Endothelial cell of umbilical vein (primary cell): ENCODE measurements around the gene ABLIM2. TPM values are rescaled to one million over a fixed set of nuclear protein-coding genes. Genes with fewer than 3 reads are reported as not detected.

Experiments used
- BruUV-seq: library from RNA; stranded (reverse); fragments of 400-500 nt; replicated peaks from 2 replicates; lab custom pipeline; 2021; lab: Mats Ljungman, UMichigan
- CTCF ChIA-PET: fragments of 300-600, 350-600 bp; sonication (Branson Sonifier 250); formaldehyde crosslinking; loops from one replicate; lab custom pipeline; 2021; ENCODE audit warnings: antibody characterized with exemption, inconsistent platforms; lab: Charles Lee
- POLR2A ChIA-PET: fragments of 300-600, 350-600 bp; sonication (Branson Sonifier 250); formaldehyde crosslinking; loops from one replicate; lab custom pipeline; 2021; ENCODE audit warnings: antibody characterized with exemption, inconsistent platforms; lab: Charles Lee
- DNase-seq: peaks from one replicate; pipeline ENCODE4 v3.0.0-alpha.2; 2011; ENCODE audit warnings: low read depth, low spot score
- FAIRE-seq: peaks from 2 replicates; lab custom pipeline; 2011; peaks lifted over from hg19 to GRCh38; lab: Jason Lieb, UNC
- H2AFZ ChIP-seq: 2 replicates; pipeline ENCODE4 v1.6.0; 2012; ENCODE audit warnings: low read depth, low read length, control low read depth, inconsistent platforms
- H3K27ac ChIP-seq: 2 replicates; pipeline ENCODE4 v1.5.1; 2011; ENCODE audit warnings: low read depth, mild to moderate bottlenecking, control low read depth, low read length, moderate library complexity; ENCODE audit not compliant: insufficient read depth
- H3K27me3 ChIP-seq, 2 experiments: 2 replicates each; pipeline versions ENCODE4 v1.6.0 to v1.6.1; 2011; ENCODE audit warnings: low read length in 2 of 2, mixed read lengths in 1 of 2; ENCODE audit not compliant: control insufficient read depth in 2 of 2, insufficient read depth in 2 of 2
- H3K36me3 ChIP-seq, 2 experiments: 2 replicates in 1 of 2; 3 replicates in 1 of 2; pipeline ENCODE4 v1.5.1; 2011; ENCODE audit warnings: low read length in 2 of 2, mild to moderate bottlenecking in 1 of 2, moderate library complexity in 1 of 2; ENCODE audit not compliant: control insufficient read depth in 2 of 2, insufficient read depth in 2 of 2; ENCODE audit errors: extremely low read depth in 1 of 2
- H3K4me1 ChIP-seq: 3 replicates; pipeline ENCODE4 v1.5.1; 2011; ENCODE audit warnings: mild to moderate bottlenecking, low read length; ENCODE audit not compliant: control insufficient read depth, insufficient read depth; ENCODE audit errors: extremely low read depth
- H3K4me2 ChIP-seq: 2 replicates; pipeline ENCODE4 v1.6.1; 2011; ENCODE audit warnings: low read length, control low read depth, mixed read lengths; ENCODE audit not compliant: insufficient read depth
- H3K4me3 ChIP-seq, 3 experiments: fragments of 200-600 bp in 1 of 3; sonication (generic), shearing (Covaris generic) in 1 of 3; replicated peaks in 1 of 3; 2 replicates each; pipeline ENCODE4 v1.5.1; 2011 to 2016; ENCODE audit warnings: control low read depth in 3 of 3, low read length in 3 of 3, mild to moderate bottlenecking in 2 of 3, inconsistent platforms in 1 of 3, low read depth in 1 of 3, moderate library complexity in 1 of 3; ENCODE audit not compliant: insufficient read depth in 1 of 3
- H3K79me2 ChIP-seq: 2 replicates; pipeline ENCODE4 v1.6.0; 2012; ENCODE audit warnings: low read length, inconsistent platforms; ENCODE audit not compliant: control insufficient read depth, insufficient read depth
- H3K9ac ChIP-seq: replicated peaks from 2 replicates; pipeline ENCODE3; 2011; ENCODE audit warnings: low read length, control low read depth; ENCODE audit not compliant: insufficient read depth; ENCODE audit errors: extremely low read depth
- H3K9me1 ChIP-seq: replicated peaks from 3 replicates; pipeline ENCODE4 v1.6.0; 2011; ENCODE audit warnings: mild to moderate bottlenecking, low read length; ENCODE audit not compliant: control insufficient read depth, insufficient read depth; ENCODE audit errors: extremely low read depth
- H3K9me3 ChIP-seq: replicated peaks from 2 replicates; pipeline ENCODE4 v1.5.1; 2012; ENCODE audit warnings: low read length, inconsistent platforms; ENCODE audit not compliant: control insufficient read depth, insufficient read depth
- H4K20me1 ChIP-seq: replicated peaks from 2 replicates; pipeline ENCODE3; 2011; ENCODE audit warnings: mild to moderate bottlenecking, low read length; ENCODE audit not compliant: control insufficient read depth, insufficient read depth; ENCODE audit errors: extremely low read depth
- EZH2 ChIP-seq: IDR thresholded peaks from 2 replicates; pipeline ENCODE4 v1.6.1; 2012; ENCODE audit warnings: borderline replicate concordance, low read depth, mild to moderate bottlenecking, moderate library complexity, low read length, inconsistent platforms; ENCODE audit not compliant: severe bottlenecking
- FOS ChIP-seq: IDR thresholded peaks from 2 replicates; pipeline ENCODE4 v1.6.1; 2011; ENCODE audit warnings: mild to moderate bottlenecking, low read length, moderate library complexity, borderline replicate concordance; ENCODE audit not compliant: insufficient read depth
- GATA2 ChIP-seq: IDR thresholded peaks from 2 replicates; pipeline ENCODE4 v1.7.0; 2011; ENCODE audit warnings: low read depth, mild to moderate bottlenecking, moderate library complexity, mixed read lengths, low read length; ENCODE audit not compliant: insufficient read length, insufficient read depth
- JUN ChIP-seq: IDR thresholded peaks from 2 replicates; pipeline ENCODE4 v1.6.1; 2011; ENCODE audit warnings: borderline replicate concordance, low read depth; ENCODE audit not compliant: insufficient read length, insufficient read depth
- MYC ChIP-seq: IDR thresholded peaks from one replicate; pipeline ENCODE4 v1.6.1; 2011; ENCODE audit warnings: mild to moderate bottlenecking, low read depth, low read length
- POLR2A ChIP-seq: IDR thresholded peaks from 2 replicates; pipeline ENCODE4 v1.6.1; 2012; ENCODE audit warnings: low read depth, mild to moderate bottlenecking, control low read depth, low read length
- POLR2AphosphoS5 ChIP-seq: IDR thresholded peaks from 2 replicates; pipeline ENCODE4 v1.6.1; 2012; ENCODE audit warnings: low read depth, mild to moderate bottlenecking, control low read depth, low read length, moderate library complexity; ENCODE audit not compliant: insufficient read depth
- dilution Hi-C: fragments of 300-500 bp; cut with MboI; formaldehyde crosslinking; loops from one replicate; pipeline ENCODE4 v1.15.0; 2019; ENCODE audit warnings: low sequenced_read_pairs; ENCODE audit not compliant: extremely low pct_ligation_motif_present
- intact Hi-C: fragments of 100-400 bp; cut with micrococcal nuclease; formaldehyde crosslinking; loops from one replicate; pipeline ENCODE4 v1.10.0; 2022
- polyA plus RNA-seq, 4 experiments: library from polyadenylated mRNA; depleted of rRNA in 3 of 4; stranded (reverse) in 3 of 4; unstranded in 1 of 4; fragments of >200 nt; gene quantifications; 2 replicates each; pipeline versions ENCODE4 v1.2.1 to v1.2.3, GENCODE V29; 2011 to 2012; ENCODE audit warnings: missing spikeins in 1 of 4
- total RNA-seq: library from RNA; stranded (reverse); gene quantifications from 2 replicates; pipeline ENCODE4 v1.2.3, GENCODE V29; 2021
- TF ChIP-seq, protein P1 (sequence below): IDR thresholded peaks from 2 replicates; pipeline ENCODE4 v1.6.1; 2011; ENCODE audit not compliant: insufficient read depth, insufficient read length
- TF ChIP-seq, protein P2 (sequence below), 2 donors: IDR thresholded peaks; 1 replicate in 1 of 2; 2 replicates in 1 of 2; pipeline ENCODE4 v1.5.1; 2011; ENCODE audit warnings: low read length in 2 of 2, mild to moderate bottlenecking in 2 of 2, moderate library complexity in 2 of 2, control low read depth in 1 of 2, inconsistent platforms in 1 of 2, low read depth in 1 of 2; ENCODE audit not compliant: insufficient read depth in 1 of 2; ENCODE audit errors: extremely low read depth in 1 of 2

Gene ABLIM2
- total and polyA plus RNA-seq, 2 donors (not counting 3 experiments of a cell fraction or from before 2014, with no cell fraction given): 0.28 to 0.66 TPM

- BruUV-seq: no TSS peak
- no peaks in the 10 kb centered on the region for H3K9me1 ChIP-seq
- TF ChIP-seq GATA2: no peak
- TF ChIP-seq, protein P1, sequence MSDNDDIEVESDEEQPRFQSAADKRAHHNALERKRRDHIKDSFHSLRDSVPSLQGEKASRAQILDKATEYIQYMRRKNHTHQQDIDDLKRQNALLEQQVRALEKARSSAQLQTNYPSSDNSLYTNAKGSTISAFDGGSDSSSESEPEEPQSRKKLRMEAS: no peak
- no peak for TF ChIP-seq POLR2A
- TF ChIP-seq, protein P2, sequence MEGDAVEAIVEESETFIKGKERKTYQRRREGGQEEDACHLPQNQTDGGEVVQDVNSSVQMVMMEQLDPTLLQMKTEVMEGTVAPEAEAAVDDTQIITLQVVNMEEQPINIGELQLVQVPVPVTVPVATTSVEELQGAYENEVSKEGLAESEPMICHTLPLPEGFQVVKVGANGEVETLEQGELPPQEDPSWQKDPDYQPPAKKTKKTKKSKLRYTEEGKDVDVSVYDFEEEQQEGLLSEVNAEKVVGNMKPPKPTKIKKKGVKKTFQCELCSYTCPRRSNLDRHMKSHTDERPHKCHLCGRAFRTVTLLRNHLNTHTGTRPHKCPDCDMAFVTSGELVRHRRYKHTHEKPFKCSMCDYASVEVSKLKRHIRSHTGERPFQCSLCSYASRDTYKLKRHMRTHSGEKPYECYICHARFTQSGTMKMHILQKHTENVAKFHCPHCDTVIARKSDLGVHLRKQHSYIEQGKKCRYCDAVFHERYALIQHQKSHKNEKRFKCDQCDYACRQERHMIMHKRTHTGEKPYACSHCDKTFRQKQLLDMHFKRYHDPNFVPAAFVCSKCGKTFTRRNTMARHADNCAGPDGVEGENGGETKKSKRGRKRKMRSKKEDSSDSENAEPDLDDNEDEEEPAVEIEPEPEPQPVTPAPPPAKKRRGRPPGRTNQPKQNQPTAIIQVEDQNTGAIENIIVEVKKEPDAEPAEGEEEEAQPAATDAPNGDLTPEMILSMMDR (IDR thresholded peaks at IDR 0.05; ENCODE audit: extremely low read depth in 1 of 2, insufficient read depth in 1 of 2, low read depth in 1 of 2, low read length in 2 of 2): no peak
- TF ChIP-seq MYC: no peak
- TF ChIP-seq EZH2: no peak
- no peak for TF ChIP-seq FOS
- TF ChIP-seq JUN: no peak
- no peak for TF ChIP-seq POLR2AphosphoS5
- H4K20me1 ChIP-seq: peaks cover 14% of the 10 kb centered on the region
- H3K27ac ChIP-seq: no peak overlapping the region
- CTCF ChIA-PET: interaction anchor here (1.0 to 2.9 kb wide), 7 partner anchors 12 to 130 kb away, joined by 3 to 13 read pairs (median 5); no protein-coding TSS in a partner anchor
- H3K9ac ChIP-seq: no peak overlapping the region
- intact Hi-C loops: no loop called here
- H3K4me3 ChIP-seq: no peak overlapping the region
- H3K79me2 ChIP-seq: peaks cover 98% of the 10 kb centered on the region
- peaks cover 0 to 9% of the 10 kb centered on the region in 2 experiments for H3K36me3 ChIP-seq
- no peak overlapping the region for H3K4me2 ChIP-seq
- POLR2A ChIA-PET: no interaction called here
- FAIRE-seq (no peak), DNase-seq (peak; percentile 52)
- dilution Hi-C loops: no loop called here
- no peaks in the 10 kb centered on the region for H3K27me3 ChIP-seq
- no peaks in the 10 kb centered on the region for H3K9me3 ChIP-seq
- no peak overlapping the region for H2AFZ ChIP-seq
- H3K4me1 ChIP-seq: peaks cover 48% of the 10 kb centered on the region
These were observed 226.3 kb downstream of the ABLIM2 start for GRCh38 chr4:7932287-7932686.
